Naive thymus-derived CD4-positive, alpha-beta T cell (primary cell): ENCODE measurements around the gene IFNL1. TPM values are rescaled to one million over a fixed set of nuclear protein-coding genes. Genes with fewer than 3 reads are reported as not detected.

Experiments used
- ATAC-seq: fragments of 150-1000 bp; cut with Tn5 transposase; 2 replicates; pipeline ENCODE4 v1.10.0; 2021; ENCODE audit warnings: mild to moderate bottlenecking, moderate library complexity
- CTCF ChIA-PET: fragments of 350-600 bp; sonication (Branson Sonifier 250); formaldehyde crosslinking; loops from one replicate; lab custom pipeline; 2021; ENCODE audit warnings: antibody characterized with exemption; lab: Charles Lee
- POLR2A ChIA-PET: fragments of 350-600 bp; sonication (Branson Sonifier 250); formaldehyde crosslinking; loops from one replicate; lab custom pipeline; 2021; ENCODE audit warnings: antibody characterized with exemption, inconsistent platforms; lab: Charles Lee
- DNase-seq, 9 donors: peaks; one replicate each; pipeline versions ENCODE4 v3.0.0 to v3.0.0-alpha.2; 2020 to 2022; ENCODE audit warnings: mixed read lengths in 1 of 9
- H3K27ac ChIP-seq: one replicate; pipeline ENCODE4 v1.7.0; 2013; ENCODE audit warnings: mild to moderate bottlenecking, low read depth, low read length, moderate library complexity
- H3K27me3 ChIP-seq, 2 donors: one replicate each; pipeline ENCODE4 v1.7.0; 2013; ENCODE audit warnings: low read length in 2 of 2, mild to moderate bottlenecking in 2 of 2, moderate library complexity in 2 of 2; ENCODE audit not compliant: control insufficient read depth in 2 of 2, insufficient read depth in 2 of 2
- H3K36me3 ChIP-seq, 3 experiments: 1 replicate in 2 of 3; 2 replicates in 1 of 3; pipeline ENCODE4 v1.7.0; 2013; ENCODE audit warnings: low read length in 3 of 3, mild to moderate bottlenecking in 3 of 3, moderate library complexity in 1 of 3; ENCODE audit not compliant: insufficient read depth in 3 of 3, control insufficient read depth in 2 of 3
- H3K4me1 ChIP-seq, 2 donors: one replicate each; pipeline ENCODE4 v1.7.0; 2013; ENCODE audit warnings: low read length in 2 of 2, mild to moderate bottlenecking in 2 of 2, moderate library complexity in 1 of 2; ENCODE audit not compliant: control insufficient read depth in 2 of 2, insufficient read depth in 2 of 2
- H3K4me3 ChIP-seq: 2 replicates; pipeline ENCODE4 v1.7.0; 2013; ENCODE audit warnings: mild to moderate bottlenecking, low read length
- H3K9me3 ChIP-seq, 3 experiments: 1 replicate in 2 of 3; 2 replicates in 1 of 3; pipeline ENCODE4 v1.7.0; 2013; ENCODE audit warnings: low read length in 3 of 3; ENCODE audit not compliant: control insufficient read depth in 2 of 3
- H3K27ac Mint-ChIP-seq, 9 donors: one replicate each; pipeline ENCODE4 v1.8.0; 2020 to 2022; ENCODE audit warnings: mixed read lengths in 9 of 9, mild to moderate bottlenecking in 8 of 9, moderate library complexity in 5 of 9, inconsistent platforms in 2 of 9
- H3K27me3 Mint-ChIP-seq, 5 donors: one replicate each; pipeline ENCODE4 v1.8.0; 2021 to 2022; ENCODE audit warnings: mixed read lengths in 5 of 5, mild to moderate bottlenecking in 1 of 5
- H3K36me3 Mint-ChIP-seq, 5 donors: one replicate each; pipeline ENCODE4 v1.8.0; 2020 to 2022; ENCODE audit warnings: mixed read lengths in 5 of 5, mild to moderate bottlenecking in 3 of 5, inconsistent platforms in 1 of 5
- H3K4me1 Mint-ChIP-seq, 7 donors: one replicate each; pipeline ENCODE4 v1.8.0; 2020 to 2022; ENCODE audit warnings: mixed read lengths in 7 of 7, mild to moderate bottlenecking in 3 of 7, inconsistent platforms in 1 of 7
- H3K4me3 Mint-ChIP-seq, 10 donors: one replicate each; pipeline ENCODE4 v1.8.0; 2020 to 2022; ENCODE audit warnings: mild to moderate bottlenecking in 10 of 10, mixed read lengths in 10 of 10, moderate library complexity in 6 of 10, inconsistent platforms in 2 of 10
- H3K9me3 Mint-ChIP-seq, 11 donors: one replicate each; pipeline ENCODE4 v1.8.0; 2020 to 2022; ENCODE audit warnings: mixed read lengths in 11 of 11, mild to moderate bottlenecking in 4 of 11, inconsistent platforms in 1 of 11, moderate library complexity in 1 of 11
- intact Hi-C, 2 donors: fragments of 100-400 bp; cut with micrococcal nuclease; formaldehyde crosslinking; loops; one replicate each; pipeline ENCODE4 v1.15.1; 2023
- polyA plus RNA-seq, 2 donors: library from polyadenylated mRNA; unstranded; fragments of 300-500 nt; fragmentation: Illumina TruSeq; gene quantifications; one replicate each; pipeline ENCODE4 v1.2.3, GENCODE V29; 2021
- total RNA-seq, 6 experiments: library from RNA in 5 of 6; stranded (reverse) in 5 of 6; gene quantifications; 1 replicate in 5 of 6; 2 replicates in 1 of 6; pipeline ENCODE4 v1.2.3 and lab custom pipeline; 2021 to 2026

Gene IFNL1
- total and polyA plus RNA-seq, 7 experiments from 2014 or later: not detected

- peak overlapping the region; percentile 49 to 89 (median 77) for H3K4me3 Mint-ChIP-seq
- H3K27me3 ChIP-seq: no peaks in the 10 kb centered on the region
- H3K4me1 ChIP-seq: peaks cover 9 to 10% of the 10 kb centered on the region in 2 donors
- H3K27ac ChIP-seq: no peak overlapping the region
- peaks cover 3 to 13% (median 7%) of the 10 kb centered on the region in 5 donors for H3K36me3 Mint-ChIP-seq
- H3K9me3 Mint-ChIP-seq: no peaks in the 10 kb centered on the region
- ATAC-seq (no peak), DNase-seq (no peak)
- H3K9me3 ChIP-seq: no peaks in the 10 kb centered on the region
- H3K27me3 Mint-ChIP-seq: peaks cover 0 to 8% (median 0%) of the 10 kb centered on the region in 5 donors
- ChIA-PET POLR2A (no interaction called here), CTCF (no interaction called here)
- peak overlapping the region; percentile 62 for H3K4me3 ChIP-seq
- H3K36me3 ChIP-seq: peaks cover 0 to 21% (median 4%) of the 10 kb centered on the region in 3 experiments
- H3K4me1 Mint-ChIP-seq: peaks cover 20 to 48% (median 30%) of the 10 kb centered on the region in 7 donors
- intact Hi-C loops: no loop called here
- peak overlapping the region; percentile 0 to 88 (median 50) for H3K27ac Mint-ChIP-seq
Measured at GRCh38 chr19:39319098-39319891, 23.1 kb downstream of the IFNL1 start.

GRCh38 chr19:39319892-39320248 lies 23.7 kb downstream of the IFNL1 start:
- H3K27ac Mint-ChIP-seq: peak overlapping the region in 8 of 9 donors; percentile 48 to 91 (median 66)
- peak overlapping the region; percentile 70 for H3K27ac ChIP-seq

GRCh38 chr19:39321117-39321831 lies 25.1 kb downstream of the IFNL1 start:
- intact Hi-C loops: loop anchor here in 1 of 2 donors (2.0 to 5.0 kb wide), 2 partner anchors 20 to 269 kb away; no protein-coding TSS in a partner anchor
- ATAC-seq: no peak

More at GRCh38 chr19:39319892-39320248, 23.7 kb downstream of the IFNL1 start:
- peak overlapping the region; percentile 67 to 89 (median 80) for H3K4me3 Mint-ChIP-seq
- Histone ChIP-seq H3K36me3 (peaks cover 0 to 15% (median 4%) of the 10 kb centered on the region in 3 experiments), H3K9me3 (no peaks in the 10 kb centered on the region), H3K4me3 (peak overlapping the region; percentile 62), H3K4me1 (peaks cover 9 to 10% of the 10 kb centered on the region in 2 donors), H3K27me3 (no peaks in the 10 kb centered on the region)
- DNase-seq (no peak), ATAC-seq (no peak)
- intact Hi-C loops: loop anchor here in 1 of 2 donors (2.0 to 5.0 kb wide), 2 partner anchors 21 to 268 kb away; no protein-coding TSS in a partner anchor
- ChIA-PET POLR2A (interaction anchor here (1.0 kb wide), 1 partner anchor 15 kb away, joined by 4 read pairs; the partner anchor contains the start of gene GMFG), CTCF (no interaction called here)
- peaks cover 3 to 13% (median 7%) of the 10 kb centered on the region in 5 donors for H3K36me3 Mint-ChIP-seq
- H3K27me3 Mint-ChIP-seq: peaks cover 0 to 8% (median 0%) of the 10 kb centered on the region in 5 donors
- H3K9me3 Mint-ChIP-seq: no peaks in the 10 kb centered on the region
- peaks cover 20 to 48% (median 30%) of the 10 kb centered on the region in 7 donors for H3K4me1 Mint-ChIP-seq

GRCh38 chr19:39321832-39322176 lies 25.6 kb downstream of the IFNL1 start:
- Histone ChIP-seq H3K4me3 (no peak overlapping the region), H3K4me1 (peaks cover 9 to 10% of the 10 kb centered on the region in 2 donors), H3K36me3 (peaks cover 0 to 9% (median 0%) of the 10 kb centered on the region in 3 experiments), H3K27ac (peak overlapping the region; percentile 59), H3K9me3 (no peaks in the 10 kb centered on the region), H3K27me3 (no peaks in the 10 kb centered on the region)
- ChIA-PET POLR2A (interaction anchor here (0.6 to 1.1 kb wide), 2 partner anchors 15 to 21 kb away, joined by 3 read pairs; partner anchors contain the start of gene SAMD4B), CTCF (interaction anchor here (0.9 kb wide), 1 partner anchor 13 kb away, joined by 3 read pairs; no protein-coding TSS in a partner anchor)
- no peak for DNase-seq
- no peak for ATAC-seq
- peak overlapping the region in 8 of 9 donors; percentile 19 to 94 (median 83) for H3K27ac Mint-ChIP-seq
- peaks cover 23 to 52% (median 34%) of the 10 kb centered on the region in 7 donors for H3K4me1 Mint-ChIP-seq
- H3K4me3 Mint-ChIP-seq: peak overlapping the region; percentile 39 to 92 (median 78)
- peaks cover 0 to 8% (median 0%) of the 10 kb centered on the region in 5 donors for H3K27me3 Mint-ChIP-seq
- intact Hi-C loops: loop anchor here in 1 of 2 donors (2.0 to 5.0 kb wide), 2 partner anchors 19 to 270 kb away; no protein-coding TSS in a partner anchor
- H3K36me3 Mint-ChIP-seq: peaks cover 0 to 8% (median 0%) of the 10 kb centered on the region in 5 donors
- no peaks in the 10 kb centered on the region for H3K9me3 Mint-ChIP-seq

More at GRCh38 chr19:39321117-39321831, 25.1 kb downstream of the IFNL1 start:
- Histone ChIP-seq H3K4me1 (peaks cover 9 to 10% of the 10 kb centered on the region in 2 donors), H3K9me3 (no peaks in the 10 kb centered on the region), H3K4me3 (no peak overlapping the region), H3K27me3 (no peaks in the 10 kb centered on the region), H3K27ac (peak overlapping the region; percentile 59), H3K36me3 (peaks cover 0 to 10% (median 4%) of the 10 kb centered on the region in 3 experiments)
- Mint-ChIP-seq H3K27me3 (peaks cover 0 to 8% (median 0%) of the 10 kb centered on the region in 5 donors), H3K36me3 (peaks cover 0 to 7% (median 2%) of the 10 kb centered on the region in 5 donors), H3K27ac (peak overlapping the region; percentile 19 to 94 (median 82)), H3K4me3 (peak overlapping the region; percentile 39 to 92 (median 78)), H3K4me1 (peaks cover 22 to 50% (median 31%) of the 10 kb centered on the region in 7 donors), H3K9me3 (no peaks in the 10 kb centered on the region)
- ChIA-PET POLR2A (no interaction called here), CTCF (no interaction called here)
- no peak for DNase-seq

- no peaks in the 10 kb centered on the region for H3K9me3 Mint-ChIP-seq
- Histone ChIP-seq H3K4me1 (peaks cover 15 to 24% of the 10 kb centered on the region in 2 donors), H3K36me3 (peaks cover 6 to 34% (median 20%) of the 10 kb centered on the region in 3 experiments), H3K4me3 (no peak overlapping the region), H3K9me3 (no peaks in the 10 kb centered on the region), H3K27me3 (no peaks in the 10 kb centered on the region), H3K27ac (no peak overlapping the region)
- H3K36me3 Mint-ChIP-seq: peaks cover 0 to 23% (median 10%) of the 10 kb centered on the region in 5 donors
- ATAC-seq (no peak), DNase-seq (no peak)
- intact Hi-C loops: loop anchor here in 1 of 2 donors (5.0 kb wide), 1 partner anchor 272 kb away; no protein-coding TSS in a partner anchor
- peak overlapping the region in 7 of 9 donors; percentile 6 to 82 (median 64) for H3K27ac Mint-ChIP-seq
- H3K27me3 Mint-ChIP-seq: peaks cover 0 to 8% (median 0%) of the 10 kb centered on the region in 5 donors
- H3K4me1 Mint-ChIP-seq: peaks cover 29 to 58% (median 41%) of the 10 kb centered on the region in 7 donors
- ChIA-PET POLR2A (no interaction called here), CTCF (no interaction called here)
- peak overlapping the region in 1 of 10 donors; percentile 66 for H3K4me3 Mint-ChIP-seq
Measured at GRCh38 chr19:39324242-39324842, 28.1 kb downstream of the IFNL1 start.
